WTC11 (cell line): Measurements from ENCODE around the gene SIRT2.

Source experiments
- AFF4 ChIP-seq: sonication (generic); formaldehyde crosslinking; IDR thresholded peaks from 2 replicates; pipeline ENCODE4 v1.8.1; 2023; ENCODE audit warnings: mild to moderate bottlenecking, missing genetic modification reagents, borderline replicate concordance
- CTCF ChIP-seq: fragments of 200-600 bp; IDR thresholded peaks from 2 replicates; pipeline ENCODE4 v1.8.0; 2022; ENCODE audit warnings: antibody characterized with exemption
- ELF4 ChIP-seq: sonication (generic); formaldehyde crosslinking; IDR thresholded peaks from 2 replicates; pipeline ENCODE4 v1.8.1; 2022; ENCODE audit warnings: low read depth, mild to moderate bottlenecking, moderate library complexity, missing genetic modification reagents
- FOXP1 ChIP-seq: sonication (generic); formaldehyde crosslinking; IDR thresholded peaks from 2 replicates; pipeline ENCODE4 v1.8.0; 2022; ENCODE audit warnings: missing genetic modification reagents, mild to moderate bottlenecking, moderate library complexity, borderline replicate concordance
- JUN ChIP-seq: sonication (generic); formaldehyde crosslinking; IDR thresholded peaks from 2 replicates; pipeline ENCODE4 v1.8.0; 2023; ENCODE audit warnings: mild to moderate bottlenecking, missing genetic modification reagents
- KAT7 ChIP-seq: sonication (generic); formaldehyde crosslinking; IDR thresholded peaks from 2 replicates; pipeline ENCODE4 v1.8.1; 2023; ENCODE audit warnings: missing genetic modification reagents, mild to moderate bottlenecking, borderline replicate concordance
- NR3C1 ChIP-seq: sonication (generic); formaldehyde crosslinking; conservative IDR thresholded peaks from 2 replicates; pipeline ENCODE4 v1.8.1; 2023; ENCODE audit warnings: low read depth, mild to moderate bottlenecking, missing genetic modification reagents
- SP1 ChIP-seq: sonication (generic); formaldehyde crosslinking; conservative IDR thresholded peaks from 2 replicates; pipeline ENCODE4 v1.8.1; 2022; ENCODE audit warnings: missing genetic modification reagents
- STAT6 ChIP-seq: sonication (generic); formaldehyde crosslinking; conservative IDR thresholded peaks from 2 replicates; pipeline ENCODE4 v1.8.1; 2023; ENCODE audit warnings: mild to moderate bottlenecking, low read depth, missing genetic modification reagents, moderate library complexity
- TEAD1 ChIP-seq: sonication (generic); formaldehyde crosslinking; IDR thresholded peaks from 2 replicates; pipeline ENCODE4 v1.8.0; 2022; ENCODE audit warnings: mild to moderate bottlenecking, missing genetic modification reagents
- TP53 ChIP-seq: sonication (generic); formaldehyde crosslinking; IDR thresholded peaks from 2 replicates; pipeline ENCODE4 v1.8.1; 2023; ENCODE audit warnings: mild to moderate bottlenecking, missing genetic modification reagents
- USF1 ChIP-seq: sonication (generic); formaldehyde crosslinking; IDR thresholded peaks from 2 replicates; pipeline ENCODE4 v1.8.0; 2022; ENCODE audit warnings: mild to moderate bottlenecking, missing genetic modification reagents

GRCh38 chr19:38894968-38895367 is 4.5 kb downstream of the SIRT2 start:
- TF ChIP-seq STAT6 (no peak), TEAD1 (CRISPR knock-in tag) (no peak), KAT7 (CRISPR knock-in tag) (no peak), CTCF (no peak), FOXP1 (CRISPR knock-in tag) (no peak), USF1 (no peak), AFF4 (CRISPR knock-in tag) (no peak), ELF4 (CRISPR knock-in tag) (no peak), SP1 (CRISPR knock-in tag) (no peak), JUN (CRISPR knock-in tag) (no peak), TP53 (CRISPR knock-in tag) (no peak), NR3C1 (CRISPR knock-in tag) (no peak)
